DND-41 (cell line): ENCODE measurements around the gene CROCC.

Experiments used
- ATAC-seq: fragments of 200-7000 bp; cut with Tn5 transposase; 3 replicates; pipeline ENCODE4 v1.9.1; 2021; ENCODE audit warnings: low read depth; ENCODE audit not compliant: insufficient read depth
- DNase-seq: peaks from one replicate; pipeline ENCODE4 v3.0.0-alpha.2; 2020
- H2AFZ ChIP-seq: 2 replicates; pipeline ENCODE4 v1.6.0; 2012; ENCODE audit warnings: low read depth, low read length
- H3K27ac ChIP-seq: 2 replicates; pipeline ENCODE4 v1.5.1; 2012; ENCODE audit warnings: low read length, inconsistent platforms
- H3K27me3 ChIP-seq: fragments of 200-600 bp; sonication (generic); 2 replicates; pipeline ENCODE4 v1.6.0; 2012; ENCODE audit warnings: low read length, mild to moderate bottlenecking, inconsistent platforms; ENCODE audit not compliant: insufficient read depth, poor library complexity
- H3K36me3 ChIP-seq: 2 replicates; pipeline ENCODE4 v1.5.1; 2012; ENCODE audit warnings: low read length, inconsistent platforms; ENCODE audit not compliant: insufficient read depth
- H3K4me1 ChIP-seq: 2 replicates; pipeline ENCODE4 v1.5.1; 2012; ENCODE audit warnings: mild to moderate bottlenecking, low read length; ENCODE audit not compliant: insufficient read depth
- H3K4me2 ChIP-seq: 2 replicates; pipeline ENCODE4 v1.6.0; 2012; ENCODE audit warnings: mild to moderate bottlenecking, moderate library complexity, low read length, inconsistent platforms; ENCODE audit not compliant: insufficient read depth
- H3K4me3 ChIP-seq, 2 experiments: fragments of 200-600 bp in 1 of 2; shearing (Covaris generic) in 1 of 2; 2 replicates each; pipeline ENCODE4 v1.5.1; 2012 to 2016; ENCODE audit warnings: inconsistent platforms in 2 of 2, low read length in 2 of 2, mild to moderate bottlenecking in 2 of 2, low read depth in 1 of 2, moderate library complexity in 1 of 2
- H3K79me2 ChIP-seq: 2 replicates; pipeline ENCODE4 v1.6.0; 2012; ENCODE audit warnings: low read length, inconsistent platforms; ENCODE audit not compliant: insufficient read depth
- H3K9ac ChIP-seq: 2 replicates; pipeline ENCODE4 v1.6.0; 2012; ENCODE audit warnings: low read depth, mild to moderate bottlenecking, inconsistent platforms, low read length, moderate library complexity
- H3K9me3 ChIP-seq: 2 replicates; pipeline ENCODE4 v1.5.1; 2012; ENCODE audit warnings: low read length, moderate library complexity, mild to moderate bottlenecking, inconsistent platforms; ENCODE audit not compliant: insufficient read depth, severe bottlenecking
- H4K20me1 ChIP-seq: 2 replicates; pipeline ENCODE4 v1.6.0; 2012; ENCODE audit warnings: low read length; ENCODE audit not compliant: insufficient read depth
- EZH2 ChIP-seq: IDR thresholded peaks from 3 replicates; pipeline ENCODE4 v1.6.1; 2012; ENCODE audit warnings: borderline replicate concordance, low read depth, mild to moderate bottlenecking, moderate library complexity, low read length, inconsistent platforms; ENCODE audit not compliant: severe bottlenecking
- TF ChIP-seq, protein P1 (sequence below): IDR thresholded peaks from 2 replicates; pipeline ENCODE4 v1.5.1; 2012; ENCODE audit warnings: borderline replicate concordance, low read length, moderate library complexity, mild to moderate bottlenecking; ENCODE audit not compliant: poor library complexity, severe bottlenecking; ENCODE audit errors: extremely low read depth

The CROCC gene

DNA sequence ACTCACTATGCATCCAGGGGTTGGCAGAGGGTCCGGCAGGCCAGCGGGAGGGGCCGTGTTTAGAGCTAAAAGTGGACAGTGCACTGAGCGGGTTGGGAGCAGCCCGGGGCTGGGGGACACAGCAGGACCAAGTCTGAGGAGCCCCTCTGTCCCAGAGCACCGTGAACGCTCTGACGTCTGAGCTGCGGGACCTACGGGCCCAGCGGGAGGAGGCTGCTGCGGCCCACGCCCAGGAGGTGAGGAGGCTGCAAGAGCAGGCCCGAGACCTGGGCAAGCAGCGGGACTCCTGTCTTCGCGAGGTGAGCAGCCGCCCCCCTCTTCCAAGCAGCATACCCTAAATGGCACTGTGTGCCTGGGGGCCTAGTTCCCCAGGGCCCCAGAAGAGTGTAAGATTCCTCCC is 32.8 kb downstream of the CROCC start:
- Histone ChIP-seq H3K4me3 (no peak overlapping the region), H2AFZ (no peak overlapping the region), H3K4me2 (no peak overlapping the region), H3K79me2 (no peaks in the 10 kb centered on the region), H3K27ac (no peak overlapping the region), H3K27me3 (no peaks in the 10 kb centered on the region), H3K4me1 (no peaks in the 10 kb centered on the region), H4K20me1 (no peaks in the 10 kb centered on the region), H3K9ac (no peak overlapping the region), H3K9me3 (no peaks in the 10 kb centered on the region), H3K36me3 (peaks cover 12% of the 10 kb centered on the region; the same call in 1 of the 2 replicates)
- TF ChIP-seq EZH2: no peak
- TF ChIP-seq, protein P1, sequence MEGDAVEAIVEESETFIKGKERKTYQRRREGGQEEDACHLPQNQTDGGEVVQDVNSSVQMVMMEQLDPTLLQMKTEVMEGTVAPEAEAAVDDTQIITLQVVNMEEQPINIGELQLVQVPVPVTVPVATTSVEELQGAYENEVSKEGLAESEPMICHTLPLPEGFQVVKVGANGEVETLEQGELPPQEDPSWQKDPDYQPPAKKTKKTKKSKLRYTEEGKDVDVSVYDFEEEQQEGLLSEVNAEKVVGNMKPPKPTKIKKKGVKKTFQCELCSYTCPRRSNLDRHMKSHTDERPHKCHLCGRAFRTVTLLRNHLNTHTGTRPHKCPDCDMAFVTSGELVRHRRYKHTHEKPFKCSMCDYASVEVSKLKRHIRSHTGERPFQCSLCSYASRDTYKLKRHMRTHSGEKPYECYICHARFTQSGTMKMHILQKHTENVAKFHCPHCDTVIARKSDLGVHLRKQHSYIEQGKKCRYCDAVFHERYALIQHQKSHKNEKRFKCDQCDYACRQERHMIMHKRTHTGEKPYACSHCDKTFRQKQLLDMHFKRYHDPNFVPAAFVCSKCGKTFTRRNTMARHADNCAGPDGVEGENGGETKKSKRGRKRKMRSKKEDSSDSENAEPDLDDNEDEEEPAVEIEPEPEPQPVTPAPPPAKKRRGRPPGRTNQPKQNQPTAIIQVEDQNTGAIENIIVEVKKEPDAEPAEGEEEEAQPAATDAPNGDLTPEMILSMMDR: no peak
- ATAC-seq (no peak), DNase-seq (no peak)

- ATAC-seq (no peak), DNase-seq (no peak)
- no peak overlapping the region for H3K9ac ChIP-seq
- H3K4me1 ChIP-seq: no peaks in the 10 kb centered on the region
- no peak overlapping the region for H2AFZ ChIP-seq
- H3K36me3 ChIP-seq: peaks cover 12% of the 10 kb centered on the region; the same call in 1 of the 2 replicates
- no peak overlapping the region for H3K4me2 ChIP-seq
- H3K79me2 ChIP-seq: no peaks in the 10 kb centered on the region
- H3K4me3 ChIP-seq: no peak overlapping the region
- H3K27ac ChIP-seq: no peak overlapping the region
- H3K27me3 ChIP-seq: no peaks in the 10 kb centered on the region
- TF ChIP-seq, protein P1: no peak
- TF ChIP-seq EZH2: no peak
- no peaks in the 10 kb centered on the region for H4K20me1 ChIP-seq
- no peaks in the 10 kb centered on the region for H3K9me3 ChIP-seq
Observed at GRCh38 chr1:16955186-16955585, 33.5 kb downstream of the CROCC start.

DNA sequence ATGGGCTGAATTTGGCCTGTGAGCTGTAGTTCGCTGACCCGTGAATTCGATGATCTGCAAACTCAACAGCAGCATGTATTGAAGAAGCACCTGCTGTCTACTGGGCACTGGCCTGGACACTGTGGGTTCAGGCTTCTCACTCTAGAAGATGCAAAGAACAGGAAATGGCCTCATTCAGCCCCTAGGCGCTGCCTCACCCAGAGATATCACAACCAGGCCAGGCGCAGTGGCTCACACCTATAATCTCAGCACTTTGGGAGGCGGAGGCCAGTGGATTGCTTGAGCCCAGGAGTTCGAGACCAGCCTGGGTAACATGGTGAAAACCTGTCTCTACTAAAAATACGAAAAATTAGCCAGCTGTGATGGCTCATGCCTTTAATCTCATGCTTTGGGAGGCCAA is 35.0 kb downstream of the CROCC start:
- no peak overlapping the region for H3K4me3 ChIP-seq
- H2AFZ ChIP-seq: no peak overlapping the region
- no peaks in the 10 kb centered on the region for H3K27me3 ChIP-seq
- TF ChIP-seq, protein P1: no peak
- no peak for TF ChIP-seq EZH2
- no peak overlapping the region for H3K9ac ChIP-seq
- DNase-seq (no peak), ATAC-seq (no peak)
- no peaks in the 10 kb centered on the region for H3K4me1 ChIP-seq
- H3K79me2 ChIP-seq: no peaks in the 10 kb centered on the region
- H3K4me2 ChIP-seq: no peak overlapping the region
- no peaks in the 10 kb centered on the region for H3K9me3 ChIP-seq
- no peaks in the 10 kb centered on the region for H4K20me1 ChIP-seq
- no peak overlapping the region for H3K27ac ChIP-seq
- peaks cover 12% of the 10 kb centered on the region for H3K36me3 ChIP-seq

DNA sequence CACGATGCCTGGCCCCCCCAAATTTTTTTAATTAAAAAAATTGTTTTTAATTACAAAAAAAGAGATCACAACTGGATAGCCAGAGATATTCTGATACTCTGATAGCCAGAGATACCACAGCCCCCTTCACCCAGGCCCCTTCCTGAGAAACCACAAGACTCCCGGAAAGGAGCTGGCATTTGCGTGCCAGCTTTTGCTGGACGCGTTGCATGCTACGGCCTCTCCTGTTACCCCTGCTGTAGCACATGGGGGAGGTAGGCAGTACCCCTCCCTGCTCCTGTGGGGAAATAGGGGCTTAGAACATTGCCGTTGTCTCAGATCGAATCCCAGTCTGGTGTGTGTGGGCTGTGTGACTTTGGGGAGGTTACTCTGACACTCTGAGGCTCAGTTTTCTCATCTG is 36.0 kb downstream of the CROCC start:
- H3K9me3 ChIP-seq: no peaks in the 10 kb centered on the region
- no peak for ATAC-seq
- H3K4me2 ChIP-seq: no peak overlapping the region
- TF ChIP-seq EZH2: no peak
- TF ChIP-seq, protein P1: no peak
- no peaks in the 10 kb centered on the region for H3K79me2 ChIP-seq
- no peak overlapping the region for H3K27ac ChIP-seq
- H3K9ac ChIP-seq: no peak overlapping the region
- H3K4me1 ChIP-seq: no peaks in the 10 kb centered on the region
- no peaks in the 10 kb centered on the region for H4K20me1 ChIP-seq
- no peak for DNase-seq
- H3K4me3 ChIP-seq: no peak overlapping the region
- H3K36me3 ChIP-seq: peaks cover 12% of the 10 kb centered on the region
- H2AFZ ChIP-seq: no peak overlapping the region
- H3K27me3 ChIP-seq: no peaks in the 10 kb centered on the region
